K562 (cell line): ENCODE measurements around the gene TMEM106B. TPM values are rescaled to one million over a fixed set of nuclear protein-coding genes. Genes with fewer than 3 reads are reported as not detected.

Experiments used
- BRF2 ChIP-seq: IDR thresholded peaks from 3 replicates; pipeline ENCODE4 v1.6.1; 2011; ENCODE audit warnings: borderline replicate concordance, mild to moderate bottlenecking; ENCODE audit not compliant: insufficient read length, insufficient read depth
- CBFA2T3 ChIP-seq: fragments of 450-650 bp; IDR thresholded peaks from 2 replicates; pipeline ENCODE4 v1.6.1; 2017
- CXXC5 ChIP-seq: fragments of 250-450 bp; sonication (Bioruptor Pico); IDR thresholded peaks from 2 replicates; pipeline ENCODE4 v1.8.0; 2022; ENCODE audit warnings: inconsistent platforms, mild to moderate bottlenecking, moderate library complexity
- GTF3C2 ChIP-seq: IDR thresholded peaks from 3 replicates; pipeline ENCODE4 v1.6.1; 2011; ENCODE audit warnings: borderline replicate concordance, mild to moderate bottlenecking, moderate library complexity; ENCODE audit not compliant: insufficient read length; ENCODE audit errors: extremely low read depth
- HMGN3 ChIP-seq: IDR thresholded peaks from 2 replicates; pipeline ENCODE4 v1.6.1; 2011; ENCODE audit warnings: borderline replicate concordance, low read depth, mild to moderate bottlenecking, mixed read lengths, low read length; ENCODE audit not compliant: insufficient read length; ENCODE audit errors: extremely low read depth
- KDM1A ChIP-seq, 2 experiments: fragments of 450-650 bp; IDR thresholded peaks; 2 replicates each; pipeline ENCODE4 v1.6.1; 2016; ENCODE audit warnings: mild to moderate bottlenecking in 2 of 2
- NFIC ChIP-seq: fragments of 450-650 bp; IDR thresholded peaks from 2 replicates; pipeline ENCODE4 v1.6.1; 2017; ENCODE audit warnings: mild to moderate bottlenecking, inconsistent platforms
- PBX2 ChIP-seq, 2 experiments: IDR thresholded peaks in 1 of 2; conservative IDR thresholded peaks in 1 of 2; 2 replicates each; pipeline ENCODE4 v1.6.1; 2016; ENCODE audit warnings: low read depth in 2 of 2, mild to moderate bottlenecking in 1 of 2, missing compliant biosample characterization in 1 of 2, missing genetic modification characterization in 1 of 2, moderate library complexity in 1 of 2
- PHF20 ChIP-seq: fragments of 450-650 bp; IDR thresholded peaks from 2 replicates; pipeline ENCODE4 v1.6.1; 2018; ENCODE audit not compliant: partially characterized antibody
- PRMT5 ChIP-seq: sonication (generic); formaldehyde crosslinking; IDR thresholded peaks from 2 replicates; pipeline ENCODE4 v1.5.0; 2020; ENCODE audit warnings: missing genetic modification reagents
- SRSF3 ChIP-seq: fragments of 200-400 bp; formaldehyde crosslinking; IDR thresholded peaks from 2 replicates; pipeline ENCODE4 v1.6.1; 2016; ENCODE audit warnings: mild to moderate bottlenecking, low read length, moderate library complexity; ENCODE audit not compliant: insufficient read depth
- TEAD4 ChIP-seq, 2 experiments: sonication (generic) in 1 of 2; formaldehyde crosslinking in 1 of 2; IDR thresholded peaks; 2 replicates each; pipeline versions ENCODE4 v1.6.1 to v1.8.0; 2012 to 2022; ENCODE audit warnings: borderline replicate concordance in 1 of 2, inconsistent platforms in 1 of 2, low read length in 1 of 2, mild to moderate bottlenecking in 1 of 2, missing genetic modification reagents in 1 of 2
- TSHZ1 ChIP-seq: fragments of 250-450 bp; sonication (Bioruptor Pico); IDR thresholded peaks from 2 replicates; pipeline ENCODE4 v1.4.0; 2020; ENCODE audit warnings: mild to moderate bottlenecking, moderate library complexity
- U2AF1 ChIP-seq: fragments of 200-400 bp; formaldehyde crosslinking; optimal IDR thresholded peaks from 2 replicates; pipeline ENCODE3; 2017; ENCODE audit warnings: mild to moderate bottlenecking, low read depth, low read length, moderate library complexity
- ZNF584 ChIP-seq: fragments of 200-800 bp; sonication (Bioruptor generic); IDR thresholded peaks from 2 replicates; pipeline ENCODE4 v1.6.1; 2016; ENCODE audit warnings: low read depth, mild to moderate bottlenecking, missing genetic modification characterization, missing compliant biosample characterization
- polyA plus RNA-seq, 8 experiments: library from polyadenylated mRNA; depleted of rRNA in 4 of 8; stranded (reverse) in 5 of 8; unstranded in 3 of 8; fragments of >200 nt; fragmentation: Nextera tagmentation in 2 of 8; fragmentation: Illumina TruSeq in 1 of 8; extraction: Ambion mirVana in 2 of 8; extraction: Trizol in 1 of 8; gene quantifications; 2 replicates each; pipeline versions ENCODE4 v1.2.1 to v1.2.3, GENCODE V29; 2011 to 2014; ENCODE audit warnings: inconsistent platforms in 1 of 8, missing spikeins in 1 of 8
- total RNA-seq, 7 experiments: library from RNA; depleted of rRNA in 6 of 7; stranded (reverse); fragments of >200 nt in 6 of 7; fragmentation: Illumina TruSeq in 2 of 7; extraction: Trizol in 2 of 7; gene quantifications; 2 replicates each; pipeline versions ENCODE4 v1.2.1 to v1.2.3, GENCODE V29; 2011 to 2021; ENCODE audit warnings: low replicate concordance in 1 of 7

Gene TMEM106B
- total and polyA plus RNA-seq, 9 of the 15 experiments (the other 6 are each of a cell fraction or from before 2014, with no cell fraction given) = 8.6 to 30.4 (median 18.7) TPM

GRCh38 chr7:12211711-12212485 is 804 bp downstream of the TMEM106B start (continued):
- no peak for TF ChIP-seq TSHZ1 (CRISPR knock-in tag)
- peak; percentile 11 for TF ChIP-seq HMGN3
- TF ChIP-seq GTF3C2 = no peak
- peak in 1 of 2 experiments; percentile 43; a peak in 2 of 4 replicates for TF ChIP-seq KDM1A (IDR thresholded peaks at IDR 0.05)
- no peak for TF ChIP-seq SRSF3
- no peak for TF ChIP-seq BRF2
- 0 out of 2 replicates have a peak, but pooled peaks have one; percentile 15 for TF ChIP-seq TEAD4 (IDR thresholded peaks at IDR 0.05; ENCODE audit: low read length)
- TF ChIP-seq TEAD4 (CRISPR knock-in tag; IDR thresholded peaks at IDR 0.05; ENCODE audit: borderline replicate concordance) = no peak
- no peak for TF ChIP-seq PRMT5 (CRISPR knock-in tag)
- TF ChIP-seq ZNF584 (CRISPR knock-in tag) = no peak
- peak; percentile 88 for TF ChIP-seq NFIC
- TF ChIP-seq U2AF1 = no peak
- TF ChIP-seq PBX2 (CRISPR knock-in tag; IDR thresholded peaks at IDR 0.05; ENCODE audit: low read depth) = no peak
- peak; percentile 62 for TF ChIP-seq PBX2 (tag; conservative IDR thresholded peaks at IDR 0.05; ENCODE audit: low read depth)
- no peak for TF ChIP-seq PHF20
- no peak for TF ChIP-seq CXXC5
- peak; percentile 66 for TF ChIP-seq CBFA2T3
